OCI-LY7 (cell line): Measurements from ENCODE around the gene MRPL20. TPM values are rescaled to one million over a fixed set of nuclear protein-coding genes. Genes with fewer than 3 reads are reported as not detected.
"Not testable (repeated sequence)": the region's sequence is repeated elsewhere in the genome, so short reads cannot be mapped to it uniquely, and the experiment has no call there.

Experiments used
- BruUV-seq: library from RNA; stranded (reverse); fragments of 400-500 nt; replicated peaks from 2 replicates; lab custom pipeline; 2021; lab: Mats Ljungman, UMichigan
- CTCF ChIA-PET: fragments of 300-600 bp; sonication (Branson Sonifier 250); formaldehyde crosslinking; loops from one replicate; lab custom pipeline; 2022; ENCODE audit warnings: antibody characterized with exemption; ENCODE audit not compliant: unreplicated experiment; lab: Charles Lee
- POLR2A ChIA-PET: fragments of 300-600 bp; sonication (Branson Sonifier 250); formaldehyde crosslinking; loops from one replicate; lab custom pipeline; 2022; ENCODE audit warnings: antibody characterized with exemption; lab: Charles Lee
- DNase-seq: peaks from one replicate; pipeline ENCODE4 v3.0.0-alpha.2; 2015; ENCODE audit warnings: low spot score
- H2AFZ ChIP-seq: fragments of 200-600 bp; sonication (generic), shearing (Covaris generic); 2 replicates; pipeline ENCODE4 v1.6.1; 2014; ENCODE audit warnings: mild to moderate bottlenecking, antibody characterized with exemption, low read length, moderate library complexity
- H3K27ac ChIP-seq: fragments of 200-600 bp; sonication (generic); 2 replicates; pipeline ENCODE4 v1.5.1; 2014; ENCODE audit warnings: mixed run types, low read depth, mild to moderate bottlenecking, moderate library complexity, low read length, inconsistent platforms; ENCODE audit not compliant: poor library complexity, severe bottlenecking
- H3K36me3 ChIP-seq: fragments of 200-600 bp; sonication (generic); 2 replicates; pipeline ENCODE4 v1.6.1; 2014; ENCODE audit warnings: mild to moderate bottlenecking, antibody characterized with exemption, low read length, moderate library complexity, mixed read lengths; ENCODE audit not compliant: insufficient read depth
- H3K4me1 ChIP-seq: fragments of 200-600 bp; sonication (generic); 2 replicates; pipeline ENCODE4 v1.5.1; 2014; ENCODE audit warnings: mild to moderate bottlenecking, low read length; ENCODE audit not compliant: insufficient read depth, poor library complexity, severe bottlenecking
- H3K4me2 ChIP-seq: fragments of 200-600 bp; sonication (generic); 2 replicates; pipeline ENCODE4 v1.6.1; 2014; ENCODE audit warnings: mild to moderate bottlenecking, low read length
- H3K4me3 ChIP-seq: fragments of 200-600 bp; sonication (generic); 2 replicates; pipeline ENCODE4 v1.5.1; 2014; ENCODE audit warnings: mild to moderate bottlenecking, low read depth, low read length; ENCODE audit not compliant: poor library complexity, severe bottlenecking
- H3K79me2 ChIP-seq: fragments of 200-600 bp; sonication (generic); 2 replicates; pipeline ENCODE4 v1.6.1; 2016; ENCODE audit warnings: low read depth, mild to moderate bottlenecking, low read length, moderate library complexity, mixed read lengths; ENCODE audit not compliant: insufficient read depth
- H3K9me2 ChIP-seq: fragments of 200-600 bp; sonication (generic); 2 replicates; pipeline ENCODE4 v1.6.1; 2016; ENCODE audit warnings: mild to moderate bottlenecking, low read length, mixed read lengths; ENCODE audit not compliant: insufficient read depth
- H3K9me3 ChIP-seq: fragments of 200-600 bp; sonication (generic); 2 replicates; pipeline ENCODE4 v1.6.1; 2014; ENCODE audit warnings: mild to moderate bottlenecking, mixed run types, low read length, mixed read lengths
- H4K20me1 ChIP-seq: fragments of 200-600 bp; sonication (generic); 2 replicates; pipeline ENCODE4 v1.6.1; 2014; ENCODE audit warnings: mild to moderate bottlenecking, antibody characterized with exemption, low read length, moderate library complexity, mixed read lengths; ENCODE audit not compliant: insufficient read depth
- EZH2phosphoT487 ChIP-seq: fragments of 200-600 bp; sonication (generic); IDR thresholded peaks from 2 replicates; pipeline ENCODE4 v1.6.1; 2018; ENCODE audit warnings: low read depth, borderline replicate concordance, mild to moderate bottlenecking, mixed run types, antibody characterized with exemption, low read length, moderate library complexity, mixed read lengths
- intact Hi-C: fragments of 100-400 bp; cut with micrococcal nuclease; formaldehyde crosslinking; loops from one replicate; pipeline ENCODE4 v1.10.0; 2022; ENCODE audit not compliant: unreplicated experiment
- total RNA-seq, 2 experiments: library from RNA; depleted of rRNA in 1 of 2; stranded (reverse); fragments of >200 nt in 1 of 2; shearing (Covaris generic) in 1 of 2; gene quantifications; 2 replicates each; pipeline ENCODE4 v1.2.3, GENCODE V29; 2014 to 2022
- TF ChIP-seq, protein P1 (sequence below): fragments of 200-600 bp; sonication (generic); conservative IDR thresholded peaks from 2 replicates; pipeline ENCODE4 v1.5.1; 2014; ENCODE audit warnings: mild to moderate bottlenecking, antibody characterized with exemption, low read length, moderate library complexity, mixed read lengths

Gene MRPL20
- total RNA-seq, 2 experiments from 2014 or later = 143 to 165 TPM

DNA sequence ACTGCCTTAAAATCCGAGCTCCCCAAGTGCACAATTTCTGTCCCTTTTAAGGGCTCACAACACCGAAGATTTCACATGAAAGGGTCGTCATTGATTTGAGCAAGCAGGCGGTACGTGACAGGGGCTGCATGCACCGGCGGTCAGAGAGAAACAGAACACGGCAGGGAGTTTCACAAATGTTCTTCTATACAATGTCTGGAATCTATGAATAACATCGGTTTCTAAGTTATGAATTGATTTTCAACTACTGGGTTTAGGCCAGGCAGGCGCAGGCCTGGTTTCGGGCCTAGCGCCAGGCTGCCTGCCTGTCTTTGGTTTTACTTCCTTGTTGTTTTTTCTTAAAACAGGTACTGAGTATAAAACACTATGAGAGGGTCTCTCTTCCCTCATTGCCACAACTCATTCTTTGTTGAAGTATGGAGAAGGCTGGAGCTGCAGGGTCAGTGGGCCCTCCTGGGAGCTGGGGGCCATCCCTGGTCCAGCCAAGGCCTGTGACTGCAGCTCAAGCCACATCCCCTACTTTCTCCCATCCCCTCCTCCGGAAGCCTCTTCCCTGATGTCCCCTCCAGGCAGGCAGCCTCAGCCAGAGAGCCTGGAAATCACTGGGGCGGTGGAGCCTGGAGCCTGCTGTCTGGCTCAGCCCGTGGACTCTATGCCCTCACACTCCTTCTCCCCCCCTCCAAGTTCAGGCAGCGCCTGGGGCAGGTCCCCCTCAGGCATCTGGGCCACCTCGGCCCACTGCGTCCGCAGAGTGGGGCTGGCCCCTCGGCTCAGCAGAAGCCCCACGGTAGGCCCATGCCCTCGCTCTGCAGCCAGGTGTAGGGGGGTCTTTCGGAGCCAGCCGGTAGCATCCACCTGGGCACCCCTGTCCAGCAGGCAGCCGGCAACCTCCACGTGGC lies 11.6 kb upstream of the MRPL20 start:
- no TSS peak for BruUV-seq
- intact Hi-C loops = no loop called here
- no peak overlapping the region for H3K4me2 ChIP-seq

DNA sequence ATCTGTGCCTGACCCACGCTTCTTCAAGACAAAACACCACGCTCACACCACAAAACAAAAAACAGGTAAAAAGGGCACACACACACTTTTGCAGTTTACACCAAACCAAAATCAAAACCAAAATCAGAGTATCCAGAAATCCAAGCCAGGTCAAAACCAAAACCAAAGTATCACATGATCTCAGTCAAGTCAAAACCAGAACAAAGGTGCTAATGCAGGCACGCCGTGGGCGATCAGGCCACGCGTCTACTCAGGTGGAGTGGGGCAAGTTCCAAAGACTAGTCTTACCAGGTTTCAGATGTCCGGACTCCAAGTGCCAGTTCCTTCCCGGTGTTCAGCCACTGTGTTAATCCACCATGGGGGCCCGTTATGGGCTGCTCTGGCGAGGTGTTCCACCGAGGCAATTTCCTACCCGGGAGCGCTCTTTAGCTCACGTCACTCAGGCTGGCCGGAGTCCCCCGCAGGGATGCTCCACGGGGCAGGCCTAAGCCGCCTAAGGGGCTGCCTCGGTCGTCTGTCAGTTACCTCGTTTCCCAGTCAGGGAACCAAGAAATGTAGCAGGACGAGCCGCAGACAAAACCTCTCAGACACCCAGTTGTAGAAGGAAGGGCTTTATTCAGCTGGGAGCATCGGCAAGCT lies 10.9 kb upstream of the MRPL20 start:
- CTCF ChIA-PET, H2AFZ ChIP-seq: not testable (repeated sequence)

More for the DNA sequence above, 11.6 kb upstream of the MRPL20 start:
- Histone ChIP-seq H3K79me2 (no peaks in the 10 kb centered on the region), H2AFZ (no peak overlapping the region), H3K9me3 (no peaks in the 10 kb centered on the region), H3K9me2 (no peaks in the 10 kb centered on the region), H3K36me3 (no peaks in the 10 kb centered on the region), H3K4me1 (no peaks in the 10 kb centered on the region), H3K27ac (peak overlapping the region; percentile 38), H3K4me3 (no peak overlapping the region), H4K20me1 (no peaks in the 10 kb centered on the region)
- TF ChIP-seq, protein P1, sequence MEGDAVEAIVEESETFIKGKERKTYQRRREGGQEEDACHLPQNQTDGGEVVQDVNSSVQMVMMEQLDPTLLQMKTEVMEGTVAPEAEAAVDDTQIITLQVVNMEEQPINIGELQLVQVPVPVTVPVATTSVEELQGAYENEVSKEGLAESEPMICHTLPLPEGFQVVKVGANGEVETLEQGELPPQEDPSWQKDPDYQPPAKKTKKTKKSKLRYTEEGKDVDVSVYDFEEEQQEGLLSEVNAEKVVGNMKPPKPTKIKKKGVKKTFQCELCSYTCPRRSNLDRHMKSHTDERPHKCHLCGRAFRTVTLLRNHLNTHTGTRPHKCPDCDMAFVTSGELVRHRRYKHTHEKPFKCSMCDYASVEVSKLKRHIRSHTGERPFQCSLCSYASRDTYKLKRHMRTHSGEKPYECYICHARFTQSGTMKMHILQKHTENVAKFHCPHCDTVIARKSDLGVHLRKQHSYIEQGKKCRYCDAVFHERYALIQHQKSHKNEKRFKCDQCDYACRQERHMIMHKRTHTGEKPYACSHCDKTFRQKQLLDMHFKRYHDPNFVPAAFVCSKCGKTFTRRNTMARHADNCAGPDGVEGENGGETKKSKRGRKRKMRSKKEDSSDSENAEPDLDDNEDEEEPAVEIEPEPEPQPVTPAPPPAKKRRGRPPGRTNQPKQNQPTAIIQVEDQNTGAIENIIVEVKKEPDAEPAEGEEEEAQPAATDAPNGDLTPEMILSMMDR = no peak
- TF ChIP-seq EZH2phosphoT487 = no peak
- CTCF ChIA-PET = no interaction called here
- DNase-seq = no peak
- POLR2A ChIA-PET = no interaction called here

DNA sequence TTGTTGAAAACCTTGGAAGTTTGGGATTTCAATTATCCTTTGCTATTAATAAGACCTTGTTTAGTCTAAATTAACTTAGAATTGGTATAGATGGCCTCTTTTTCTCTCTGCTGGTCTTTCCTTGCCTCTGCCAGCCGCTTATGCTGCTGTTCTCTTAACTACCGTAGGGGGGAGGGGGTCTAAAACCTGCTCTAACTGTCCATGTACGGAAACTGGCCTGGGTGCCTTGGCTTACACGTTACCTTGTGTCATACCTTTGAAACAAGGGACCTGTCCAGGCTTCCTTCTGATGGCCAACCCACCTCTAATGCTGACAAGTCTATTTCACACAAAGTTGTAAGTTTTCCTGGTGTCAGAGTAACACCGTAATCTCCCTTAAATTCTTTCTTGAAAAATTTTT lies 10.3 kb upstream of the MRPL20 start:
- H4K20me1 ChIP-seq, H3K9me3 ChIP-seq, H3K4me1 ChIP-seq, H3K4me2 ChIP-seq, POLR2A ChIA-PET, CTCF ChIA-PET, H3K36me3 ChIP-seq, DNase-seq, H3K4me3 ChIP-seq, BruUV-seq, H3K79me2 ChIP-seq, H3K9me2 ChIP-seq, H3K27ac ChIP-seq, intact Hi-C loops, H2AFZ ChIP-seq: not testable (repeated sequence)

More for the DNA sequence above, 10.9 kb upstream of the MRPL20 start:
- H3K9me2 ChIP-seq, H3K4me2 ChIP-seq, DNase-seq, H3K79me2 ChIP-seq, H3K4me1 ChIP-seq, H3K4me3 ChIP-seq, H3K36me3 ChIP-seq, H3K9me3 ChIP-seq, H4K20me1 ChIP-seq, POLR2A ChIA-PET, BruUV-seq, intact Hi-C loops: not testable (repeated sequence)
- H3K27ac ChIP-seq = peak overlapping the region; percentile 38
